ENCODE results near the gene FERMT1. TPM values are rescaled to one million over a fixed set of nuclear protein-coding genes. Genes with fewer than 3 reads are reported as not detected.

FERMT1 gene
- polyA plus RNA-seq: 1 to 10 TPM in 2 of 3 donors, under 1 TPM in 1; 0.74 to 1.4 (median 1.0) TPM

GRCh38 chr20:6122873-6123648 lies at the start of gene FERMT1:
Gene FERMT1, minus strand, starts transcription at chr20:6123030. Its CDS starts 3,476 bp downstream, at chr20:6119554.
- WGBS, 3 donors: 4 to 7% (median 4%) methylated on average over 36 to 55 of the region's 55 CpGs
- H3K27ac ChIP-seq (ENCODE audit: low read depth, low read length): no peak within 1 kb of the TSS

DNA sequence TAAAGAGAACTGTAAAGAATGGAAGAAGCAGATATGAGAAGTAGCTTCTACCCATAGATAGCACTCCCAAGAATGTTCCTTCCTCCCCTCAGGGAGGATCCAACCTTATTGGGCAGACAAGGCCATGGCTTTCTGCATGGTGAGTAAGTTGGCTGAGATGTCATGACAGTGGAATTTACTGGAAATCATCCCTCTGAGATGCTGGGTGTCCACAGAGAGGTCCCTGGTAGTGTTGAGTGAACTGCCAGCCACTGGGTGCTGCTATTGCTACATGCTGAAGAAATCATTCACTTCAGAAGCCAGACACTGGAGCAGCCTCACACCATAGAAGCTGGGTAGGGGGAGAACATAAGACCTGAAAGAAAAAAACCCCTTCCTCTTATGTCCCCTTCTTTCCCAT lies 46.4 kb upstream of the FERMT1 start:
- H3K27ac ChIP-seq (ENCODE audit: low read depth, low read length): no peak overlapping the region

DNA sequence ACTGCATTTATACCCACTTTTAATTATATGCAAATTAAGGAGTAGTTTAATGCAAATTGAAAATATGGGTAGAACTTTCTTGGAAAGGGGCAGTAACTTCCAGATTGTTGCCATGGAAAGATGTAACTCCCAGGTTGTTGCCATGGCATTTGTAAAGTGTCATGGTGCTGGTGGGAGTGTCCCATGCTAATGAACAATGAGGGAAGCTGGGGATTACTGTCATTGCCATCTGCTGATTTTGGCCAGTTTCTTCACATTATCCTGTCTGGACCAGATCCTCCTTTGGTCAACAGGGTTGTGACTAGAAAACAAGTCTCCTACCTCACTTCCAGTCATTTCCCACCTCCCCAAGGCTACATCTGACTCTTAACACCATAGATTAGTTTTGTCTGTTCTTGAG lies 45.4 kb upstream of the FERMT1 start:
- no peak overlapping the region for H3K27ac ChIP-seq (ENCODE audit: low read depth, low read length)

- H3K27ac ChIP-seq (ENCODE audit: low read depth, low read length): no peak overlapping the region
Measured at GRCh38 chr20:6165346-6165745, 42.5 kb upstream of the FERMT1 start.

DNA sequence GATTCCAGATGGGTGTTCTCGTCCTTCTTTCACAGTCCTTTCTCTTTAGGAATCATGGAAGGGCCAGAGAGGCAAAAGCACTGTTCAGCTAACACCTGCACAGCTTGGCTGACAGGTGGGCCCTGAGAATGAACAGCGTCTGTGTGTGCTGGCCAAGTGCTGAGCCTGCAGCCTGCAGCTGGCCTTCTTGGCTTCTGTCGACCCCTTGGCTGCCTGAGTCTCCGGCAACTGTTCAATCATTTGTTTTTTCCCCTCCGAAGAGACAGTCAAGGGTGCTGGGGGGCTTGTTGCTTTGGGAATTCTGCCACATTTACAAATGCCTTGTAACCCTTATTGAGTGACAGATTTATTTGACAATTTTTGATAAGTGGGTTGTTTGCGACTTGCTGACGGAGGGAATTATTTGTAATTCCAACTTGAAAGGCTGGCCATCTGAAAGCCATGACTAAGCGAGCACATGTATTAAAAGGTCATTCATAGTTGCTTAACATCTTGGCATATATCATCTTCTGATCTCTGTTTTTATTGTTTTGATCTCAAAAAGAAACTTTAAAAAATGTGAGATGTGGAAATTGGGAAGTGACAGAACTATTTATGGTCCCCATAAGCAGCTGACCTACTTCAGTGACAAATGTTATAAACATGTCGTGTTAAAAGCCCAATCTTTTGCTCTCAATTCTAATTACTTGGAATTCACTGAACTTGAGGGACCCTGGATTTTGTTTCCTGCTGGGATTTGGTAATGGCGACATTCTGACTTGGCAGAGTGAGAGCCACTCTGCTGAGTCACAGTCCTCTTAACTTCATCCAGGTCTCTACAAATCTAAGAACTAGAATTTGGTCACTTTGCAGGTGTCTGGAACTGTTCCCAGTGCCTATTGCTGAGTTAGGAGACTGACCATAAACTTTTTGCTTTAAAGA lies 41.9 kb upstream of the FERMT1 start:
- 26 to 55% (median 41%) methylated on average over 10 of the region's 10 CpGs for WGBS, 3 donors
- no peak overlapping the region for H3K27ac ChIP-seq (ENCODE audit: low read depth, low read length)

DNA sequence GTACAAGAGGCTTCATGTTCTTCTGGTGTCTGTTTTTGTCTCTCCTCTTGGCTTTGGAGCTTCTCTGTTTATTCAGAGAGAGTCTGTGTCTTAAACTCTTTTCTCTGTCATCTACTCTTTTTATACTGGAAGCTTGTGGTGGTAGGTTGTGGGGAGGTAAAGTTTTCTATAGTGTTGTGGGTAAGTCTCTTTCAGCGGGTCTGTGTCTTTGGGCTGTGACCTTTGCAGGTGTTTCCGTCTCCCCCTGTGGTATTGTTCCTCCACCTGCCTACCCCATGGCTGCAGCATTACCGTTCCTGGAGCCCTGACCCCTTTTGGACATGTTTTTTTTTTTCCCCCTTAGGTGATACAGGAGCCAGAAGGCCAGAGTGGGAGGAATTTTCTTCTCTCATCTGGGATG lies 37.9 kb upstream of the FERMT1 start:
- WGBS, 3 donors: 75 to 82% (median 80%) methylated on average over 3 of the region's 3 CpGs
- no peak overlapping the region for H3K27ac ChIP-seq (ENCODE audit: low read depth, low read length)

DNA sequence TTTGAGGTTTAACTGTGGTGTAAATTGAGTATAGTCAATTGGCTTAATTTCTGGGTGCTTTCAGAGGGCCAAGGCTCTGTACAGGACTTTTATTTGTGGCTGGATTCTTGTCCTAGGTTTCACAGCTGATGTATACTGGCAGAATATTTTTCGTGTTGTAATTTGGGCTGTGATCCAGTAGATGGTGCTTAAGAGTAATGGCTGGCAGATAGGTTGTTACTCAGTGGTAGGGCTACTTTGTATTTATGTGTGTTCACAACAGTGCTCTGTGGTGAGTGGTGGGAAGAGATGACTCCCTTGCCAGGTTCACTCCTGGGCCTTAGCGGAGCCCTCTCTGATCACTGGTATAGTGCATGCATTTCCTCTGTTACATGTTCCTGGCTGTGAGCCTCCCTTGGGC lies 34.5 kb upstream of the FERMT1 start:
- WGBS, 3 donors: 85 to 91% (median 87%) methylated on average over 2 of the region's 2 CpGs

DNA sequence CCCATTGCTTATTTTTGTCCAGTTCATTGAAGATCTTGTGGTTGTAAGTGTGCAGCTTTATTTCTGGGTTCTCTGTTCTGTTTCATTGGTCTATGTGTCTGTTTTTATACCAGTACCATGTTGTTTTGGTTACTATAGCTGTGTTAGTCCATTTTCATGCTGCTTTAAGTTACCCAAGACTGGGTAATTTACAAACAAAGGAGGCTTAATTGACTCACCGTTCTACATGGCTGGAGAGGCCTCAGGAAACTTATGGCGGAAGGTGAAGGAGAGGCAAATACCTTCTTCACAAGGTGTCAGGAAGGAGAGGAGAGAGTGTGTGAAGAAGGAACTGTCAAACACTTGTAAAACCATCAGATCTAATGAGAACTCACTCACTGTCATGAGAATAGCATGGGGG lies 29.9 kb upstream of the FERMT1 start:
- H3K27ac ChIP-seq (ENCODE audit: low read depth, low read length): no peak overlapping the region
- 49 to 74% (median 54%) methylated on average over 2 of the region's 2 CpGs for WGBS, 3 donors

More for the DNA sequence above, 34.5 kb upstream of the FERMT1 start:
- no peak overlapping the region for H3K27ac ChIP-seq (ENCODE audit: low read depth, low read length)

DNA sequence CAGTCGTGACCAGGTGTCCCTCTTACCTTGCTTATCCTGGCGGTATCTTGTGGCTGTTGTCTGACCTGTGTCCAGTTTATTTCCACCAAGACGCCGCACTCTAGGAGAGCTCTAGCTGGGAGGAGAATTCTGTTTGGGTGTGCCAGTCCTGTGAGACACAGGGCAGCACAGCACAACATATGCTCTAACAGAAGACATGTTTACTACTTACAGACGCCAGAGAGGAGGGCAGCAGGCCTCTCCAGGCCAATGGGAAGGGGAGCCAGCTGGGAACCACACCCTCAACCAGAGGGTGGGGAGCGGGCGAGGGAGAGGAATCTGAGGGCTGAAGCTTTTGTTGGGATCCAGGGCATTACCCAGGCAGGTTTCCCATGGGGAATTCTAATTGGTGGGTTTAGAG lies 25.2 kb upstream of the FERMT1 start:
- no peak overlapping the region for H3K27ac ChIP-seq (ENCODE audit: low read depth, low read length)
- 81 to 91% (median 90%) methylated on average over 7 of the region's 7 CpGs for WGBS, 3 donors

- H3K27ac ChIP-seq (ENCODE audit: low read depth, low read length): no peak overlapping the region
- WGBS, 3 donors: 1 to 5% (median 3%) methylated on average over 10 of the region's 10 CpGs
Measured at GRCh38 chr20:6142348-6142993, 19.6 kb upstream of the FERMT1 start.

- WGBS, 3 donors: 62 to 71% (median 63%) methylated on average over 3 of the region's 3 CpGs
- no peak overlapping the region for H3K27ac ChIP-seq (ENCODE audit: low read depth, low read length)
Measured at GRCh38 chr20:6140947-6141346, 18.1 kb upstream of the FERMT1 start.

- 57 to 78% (median 75%) methylated on average over 8 of the region's 8 CpGs for WGBS, 3 donors
- no peak overlapping the region for H3K27ac ChIP-seq (ENCODE audit: low read depth, low read length)
Measured at GRCh38 chr20:6135347-6135746, 12.5 kb upstream of the FERMT1 start.

DNA sequence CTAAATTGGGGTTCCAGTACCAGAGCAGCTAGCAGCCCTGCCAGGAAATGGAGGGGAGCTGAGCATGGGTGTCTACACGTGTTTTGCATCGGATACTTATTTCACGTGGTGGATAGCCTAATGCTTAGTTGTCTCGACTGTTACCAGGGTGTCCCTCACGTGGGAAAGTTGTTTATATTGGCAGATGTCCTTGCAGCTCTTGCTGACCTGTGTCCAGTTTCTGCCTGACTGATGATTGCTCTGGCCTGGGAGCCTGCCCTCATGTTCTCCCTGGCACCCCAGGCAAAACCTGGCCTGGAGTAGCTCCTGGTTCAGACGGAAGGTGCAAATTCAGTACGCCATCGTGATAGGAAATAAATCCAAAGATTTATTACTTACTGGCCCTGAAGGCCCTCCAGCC lies 11.8 kb upstream of the FERMT1 start:
- no peak overlapping the region for H3K27ac ChIP-seq (ENCODE audit: low read depth, low read length)
- 42 to 71% (median 62%) methylated on average over 8 of the region's 8 CpGs for WGBS, 3 donors

GRCh38 chr20:6130045-6130444 lies 7.2 kb upstream of the FERMT1 start:
- no peak overlapping the region for H3K27ac ChIP-seq (ENCODE audit: low read depth, low read length)
- 87 to 92% (median 88%) methylated on average over 5 of the region's 5 CpGs for WGBS, 3 donors

DNA sequence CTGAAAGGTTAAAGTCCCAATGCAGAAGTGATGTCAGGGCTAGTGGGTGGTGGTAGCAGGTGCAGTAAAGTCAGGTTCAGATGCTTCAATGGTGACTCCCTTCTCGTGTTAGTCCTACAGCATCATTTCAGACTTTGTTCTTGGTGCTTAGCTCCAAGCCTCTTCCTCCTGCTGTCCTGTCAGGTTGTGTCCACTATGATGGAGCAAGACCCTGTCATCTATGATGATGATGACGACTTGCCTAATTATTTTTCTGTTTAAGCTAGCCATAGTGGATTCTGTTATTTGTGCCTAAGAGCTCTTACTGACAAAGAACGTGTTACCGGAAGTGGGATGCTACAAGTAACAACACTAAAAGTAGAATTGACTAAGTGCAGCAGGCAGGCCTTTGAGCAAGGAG lies 5.0 kb upstream of the FERMT1 start:
- 74 to 87% (median 84%) methylated on average over 4 of the region's 4 CpGs for WGBS, 3 donors

GRCh38 chr20:6126846-6127245 lies 4.0 kb upstream of the FERMT1 start:
- WGBS, 3 donors: 77 to 84% (median 79%) methylated on average over 2 of the region's 2 CpGs
- H3K27ac ChIP-seq (ENCODE audit: low read depth, low read length): no peak overlapping the region

More for the DNA sequence above, 5.0 kb upstream of the FERMT1 start:
- no peak overlapping the region for H3K27ac ChIP-seq (ENCODE audit: low read depth, low read length)

DNA sequence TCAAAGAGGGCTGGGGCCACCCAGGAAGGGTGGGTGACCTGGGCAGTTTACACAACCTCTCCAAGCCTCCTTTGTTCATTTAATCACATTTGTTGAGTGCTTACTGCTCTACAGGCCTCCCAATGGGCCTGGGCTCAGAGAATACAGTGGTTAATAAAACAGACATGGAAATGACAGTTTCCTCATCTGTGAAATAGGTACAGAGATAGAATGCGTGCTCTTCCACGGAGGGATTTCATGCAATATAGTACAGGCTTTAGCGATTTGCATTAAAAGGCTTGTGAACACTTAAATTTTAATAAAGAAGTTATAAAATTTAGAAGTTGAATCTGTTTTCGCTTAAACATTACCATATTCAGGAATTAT lies 802 bp upstream of the FERMT1 start:
- 92 to 95% (median 93%) methylated on average over 4 of the region's 4 CpGs for WGBS, 3 donors
- H3K27ac ChIP-seq (ENCODE audit: low read depth, low read length): no peak overlapping the region

DNA sequence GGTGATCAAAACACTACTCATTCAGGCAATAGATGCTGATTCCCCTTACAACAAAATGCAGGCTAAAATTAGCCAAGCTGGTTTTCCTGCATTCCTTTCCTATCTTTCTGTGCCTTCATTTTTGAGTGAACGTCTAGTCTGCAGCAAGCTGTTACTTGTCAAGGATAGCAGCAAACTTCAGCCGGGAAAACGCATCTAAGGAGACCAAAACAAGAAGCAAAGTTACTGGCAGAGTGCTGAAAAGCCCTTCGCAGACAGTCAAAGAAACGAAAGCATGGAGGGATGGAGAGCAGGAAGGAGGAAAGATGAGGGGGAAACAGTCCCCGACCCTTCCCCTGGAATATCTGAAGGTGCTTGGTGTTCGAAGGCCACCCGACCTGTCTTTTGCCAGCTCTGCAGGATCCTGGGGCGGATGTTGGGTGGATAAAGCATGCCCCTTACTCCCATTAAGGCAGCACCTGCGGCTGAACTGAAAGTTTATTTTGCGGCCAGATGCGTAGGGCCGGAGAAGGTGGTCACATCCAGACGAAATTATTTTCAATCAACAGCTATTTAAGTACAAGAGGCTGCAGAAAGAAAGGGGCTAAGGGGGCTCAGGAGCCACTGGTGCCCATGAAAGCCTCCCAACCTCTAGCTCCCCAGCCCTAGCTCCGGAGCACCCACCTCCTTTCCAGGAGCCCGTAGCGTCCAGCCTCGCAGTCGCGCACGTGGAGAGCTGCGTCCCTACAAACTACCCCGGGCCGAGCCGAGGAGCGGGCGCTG lies 538 bp downstream of the FERMT1 start:
- H3K27ac ChIP-seq (ENCODE audit: low read depth, low read length): no peak overlapping the region

More for the DNA sequence above, 538 bp downstream of the FERMT1 start:
- 2 to 3% (median 2%) methylated on average over 27 of the region's 27 CpGs for WGBS, 3 donors
